ENCODE results near the gene RGS7BP. TPM values are rescaled to one million over a fixed set of nuclear protein-coding genes. Genes with fewer than 3 reads are reported as not detected.

The RGS7BP gene
- total RNA-seq, 1 experiment from 2014 or later = 0.33 TPM

GRCh38 chr5:64458948-64459347 is 46.9 kb upstream of the RGS7BP start:
- no peaks in the 10 kb centered on the region for H3K9me3 ChIP-seq (ENCODE audit: control insufficient read depth, low read depth, low read length)
- H3K9me3 Mint-ChIP-seq = peaks cover 2 to 7% of the 10 kb centered on the region in 2 experiments; a peak in 4 of 5 replicates
- H3K79me2 ChIP-seq (ENCODE audit: insufficient read depth, low read length) = no peaks in the 10 kb centered on the region
- no peak overlapping the region for H3K9ac ChIP-seq (ENCODE audit: extremely low read depth, insufficient read length, low read length)
- H3K23ac ChIP-seq (ENCODE audit: insufficient read length, low read depth, low read length) = no peak overlapping the region
- no peak overlapping the region for H2BK120ac ChIP-seq (ENCODE audit: low read depth, low read length, poor library complexity, severe bottlenecking)
- H3K27ac Mint-ChIP-seq = peak overlapping the region in 1 of 3 experiments; percentile 73; a peak in 2 of 7 replicates
- H3K18ac ChIP-seq (ENCODE audit: insufficient read length, low read depth, low read length) = no peak overlapping the region
- WGBS (ENCODE audit: extremely low coverage, insufficient read length, low lambda C conversion rate) = no CpG with 5 or more reads among the region's 3 CpGs
- H3K36me3 Mint-ChIP-seq (ENCODE audit: insufficient read depth in 1 of 3, low read depth in 3 of 3) = peaks cover 0 to 4% (median 0%) of the 10 kb centered on the region in 3 experiments; a peak in 2 of 7 replicates
- no peak overlapping the region for H4K5ac ChIP-seq (ENCODE audit: insufficient read length, low read depth, low read length)
- no peak for TF ChIP-seq CTCF (conservative IDR thresholded peaks at IDR 0.05)
- H4K20me1 ChIP-seq (ENCODE audit: control insufficient read depth, insufficient read depth, insufficient read length) = no peaks in the 10 kb centered on the region
- no peak overlapping the region for H3K56ac ChIP-seq (ENCODE audit: insufficient read length, low read depth, low read length)
- H2AK5ac ChIP-seq (ENCODE audit: insufficient read length, low read length) = no peak overlapping the region
- H2BK12ac ChIP-seq (ENCODE audit: insufficient read length, low read depth, low read length) = no peak overlapping the region
- no peaks in the 10 kb centered on the region for H3K4me1 ChIP-seq (ENCODE audit: insufficient read depth, low read length)
- no peaks in the 10 kb centered on the region for H3K23me2 ChIP-seq (ENCODE audit: insufficient read length, low read depth, low read length, poor library complexity, severe bottlenecking)
- H4K91ac ChIP-seq (ENCODE audit: insufficient read length, low read depth, low read length) = no peak overlapping the region
- no peak overlapping the region for H3K4me2 ChIP-seq (ENCODE audit: insufficient read depth, insufficient read length, low read length)
- H4K8ac ChIP-seq (replicated peaks; ENCODE audit: insufficient read length, low read depth, low read length) = no peak overlapping the region
- no peak overlapping the region for H2BK5ac ChIP-seq (ENCODE audit: insufficient read length, low read length)
- no peaks in the 10 kb centered on the region for H3K79me1 ChIP-seq (ENCODE audit: insufficient read depth, low read depth, low read length, poor library complexity, severe bottlenecking)
- H3K4ac ChIP-seq (ENCODE audit: low read depth, low read length) = no peak overlapping the region
- no peaks in the 10 kb centered on the region for H3K4me1 Mint-ChIP-seq
- no peak overlapping the region for H3K27ac ChIP-seq (ENCODE audit: insufficient read length, low read depth, low read length)
- H2BK20ac ChIP-seq (ENCODE audit: low read depth, low read length, poor library complexity, severe bottlenecking) = no peak overlapping the region
- H3K14ac ChIP-seq (ENCODE audit: insufficient read depth, low read length) = no peak overlapping the region
- H2AFZ ChIP-seq (ENCODE audit: low read length) = no peak overlapping the region
- DNase-seq = no peak
- no peak overlapping the region for H2BK15ac ChIP-seq (ENCODE audit: low read depth, low read length)
- H3K27me3 Mint-ChIP-seq (ENCODE audit: low read depth) = peaks cover 3% of the 10 kb centered on the region
- no peak overlapping the region for H3K4me3 Mint-ChIP-seq
- no peak overlapping the region for H3T11ph ChIP-seq (ENCODE audit: low read length)
- H3K27me3 ChIP-seq (ENCODE audit: insufficient read depth, low read length) = no peaks in the 10 kb centered on the region

Measured in H9 (cell line).